Neural cell (in vitro differentiated cells): ENCODE data around the gene DNAH10. TPM values are rescaled to one million over a fixed set of nuclear protein-coding genes. Genes with fewer than 3 reads are reported as not detected.

Experiments
- H2AFZ ChIP-seq: fragments of 200-600, 300-800 bp; sonication (generic), shearing (Covaris generic); 2 replicates; pipeline ENCODE4 v1.6.0; 2014; ENCODE audit warnings: low read depth, mild to moderate bottlenecking, antibody characterized with exemption, low read length, moderate library complexity
- H3F3A ChIP-seq: fragments of 200-600 bp; shearing (Covaris generic); 2 replicates; pipeline ENCODE4 v1.6.1; 2016; ENCODE audit warnings: mild to moderate bottlenecking, moderate library complexity, mixed read lengths, antibody characterized with exemption, low read length; ENCODE audit not compliant: insufficient read depth, poor library complexity, severe bottlenecking
- H3K27ac ChIP-seq: fragments of 200-600, 300-800 bp; sonication (generic), shearing (Covaris generic); 2 replicates; pipeline ENCODE4 v1.5.1; 2014; ENCODE audit warnings: mild to moderate bottlenecking, low read length, moderate library complexity
- H3K27me3 ChIP-seq: fragments of 300-800, 200-600 bp; sonication (generic), shearing (Covaris generic); 2 replicates; pipeline ENCODE4 v1.6.0; 2014; ENCODE audit warnings: mild to moderate bottlenecking, low read depth, low read length, moderate library complexity; ENCODE audit not compliant: insufficient read depth
- H3K36me3 ChIP-seq: fragments of 300-800, 200-600 bp; sonication (generic), shearing (Covaris generic); 2 replicates; pipeline ENCODE4 v1.5.1; 2014; ENCODE audit warnings: mild to moderate bottlenecking, antibody characterized with exemption, low read length, moderate library complexity; ENCODE audit not compliant: insufficient read depth
- H3K4me2 ChIP-seq: fragments of 300-800, 200-600 bp; sonication (generic), shearing (Covaris generic); 2 replicates; pipeline ENCODE4 v1.6.0; 2014; ENCODE audit warnings: mild to moderate bottlenecking, low read length
- H3K4me3 ChIP-seq: fragments of 300-800, 200-600 bp; sonication (generic), shearing (Covaris generic); 2 replicates; pipeline ENCODE4 v1.5.1; 2014; ENCODE audit warnings: mild to moderate bottlenecking, low read length, moderate library complexity
- H3K79me2 ChIP-seq: fragments of 200-600 bp; shearing (Covaris generic); replicated peaks from 2 replicates; pipeline ENCODE4 v1.6.0; 2014; ENCODE audit warnings: mild to moderate bottlenecking, low read length, moderate library complexity; ENCODE audit not compliant: insufficient read depth
- H3K9ac ChIP-seq: fragments of 300-800, 200-600 bp; sonication (generic), shearing (Covaris generic); 2 replicates; pipeline ENCODE4 v1.6.1; 2016; ENCODE audit warnings: mild to moderate bottlenecking, low read length, mixed read lengths
- H3K9me2 ChIP-seq: fragments of 200-600 bp; shearing (Covaris generic); 2 replicates; pipeline ENCODE4 v1.6.1; 2016; ENCODE audit warnings: mild to moderate bottlenecking, low read length, mixed read lengths; ENCODE audit not compliant: insufficient read depth
- H3K9me3 ChIP-seq: fragments of 200-600, 300-800 bp; sonication (generic), shearing (Covaris generic); 2 replicates; pipeline ENCODE4 v1.6.1; 2016; ENCODE audit warnings: mild to moderate bottlenecking, mixed run types, low read length, moderate library complexity, mixed read lengths
- H4K20me1 ChIP-seq: fragments of 200-600 bp; shearing (Covaris generic); 2 replicates; pipeline ENCODE4 v1.6.1; 2016; ENCODE audit warnings: mild to moderate bottlenecking, mixed run types; ENCODE audit not compliant: insufficient read depth
- CTCF ChIP-seq: fragments of 450-650 bp; IDR thresholded peaks from 2 replicates; pipeline ENCODE4 v1.5.1; 2014; ENCODE audit warnings: antibody characterized with exemption, mild to moderate bottlenecking, moderate library complexity; ENCODE audit not compliant: poor library complexity, severe bottlenecking
- EP300 ChIP-seq: fragments of 450-650 bp; conservative IDR thresholded peaks from 2 replicates; pipeline ENCODE4 v1.6.1; 2014; ENCODE audit warnings: antibody characterized with exemption, mild to moderate bottlenecking, moderate library complexity; ENCODE audit not compliant: poor library complexity, severe bottlenecking
- EZH2 ChIP-seq: fragments of 200-600, 300-800 bp; shearing (Covaris generic), sonication (generic); IDR thresholded peaks from 2 replicates; pipeline ENCODE4 v1.6.1; 2014; ENCODE audit warnings: antibody characterized with exemption, low read length, borderline replicate concordance, mild to moderate bottlenecking; ENCODE audit not compliant: insufficient read depth, poor library complexity, severe bottlenecking
- MXI1 ChIP-seq: fragments of 450-650 bp; conservative IDR thresholded peaks from 2 replicates; pipeline ENCODE4 v1.6.1; 2014; ENCODE audit warnings: antibody characterized with exemption, mild to moderate bottlenecking; ENCODE audit not compliant: poor library complexity, severe bottlenecking
- POLR2AphosphoS5 ChIP-seq: IDR thresholded peaks from 2 replicates; pipeline ENCODE4 v1.6.1; 2012
- RAD21 ChIP-seq: fragments of 450-650 bp; conservative IDR thresholded peaks from 2 replicates; pipeline ENCODE4 v1.6.1; 2014; ENCODE audit warnings: antibody characterized with exemption, mild to moderate bottlenecking, moderate library complexity
- REST ChIP-seq: IDR thresholded peaks from 2 replicates; pipeline ENCODE4 v1.6.1; 2012; ENCODE audit warnings: borderline replicate concordance
- SMC3 ChIP-seq: fragments of 450-650 bp; conservative IDR thresholded peaks from 2 replicates; pipeline ENCODE4 v1.6.1; 2014; ENCODE audit warnings: antibody characterized with exemption, mild to moderate bottlenecking, moderate library complexity; ENCODE audit not compliant: poor library complexity
- TAF1 ChIP-seq: IDR thresholded peaks from 2 replicates; pipeline ENCODE4 v1.6.1; 2012; ENCODE audit warnings: low read depth
- polyA plus RNA-seq: library from polyadenylated mRNA; depleted of rRNA; stranded (reverse); fragments of >200 nt; gene quantifications from 2 replicates; pipeline ENCODE4 v1.2.3, GENCODE V29; 2014

DNAH10 gene
- polyA plus RNA-seq, 1 donor from 2014 or later: 1.9 TPM

- Histone ChIP-seq H3K79me2 (peaks cover 3% of the 10 kb centered on the region), H3K36me3 (no peaks in the 10 kb centered on the region), H3K4me3 (peak overlapping the region; percentile 51), H3K4me2 (no peak overlapping the region), H3K9ac (no peak overlapping the region), H3F3A (no peaks in the 10 kb centered on the region), H2AFZ (no peak overlapping the region), H4K20me1 (no peaks in the 10 kb centered on the region), H3K9me3 (no peaks in the 10 kb centered on the region), H3K9me2 (no peaks in the 10 kb centered on the region), H3K27ac (no peak overlapping the region), H3K27me3 (peaks cover 21% of the 10 kb centered on the region)
- TF ChIP-seq EP300: no peak
- TF ChIP-seq TAF1: no peak
Observed at GRCh38 chr12:123762715-123763052, 583 bp downstream of the DNAH10 start.

- Histone ChIP-seq H3K36me3 (no peaks in the 10 kb centered on the region), H3K27ac (no peak overlapping the region), H3K9me2 (no peaks in the 10 kb centered on the region), H3K4me3 (no peak overlapping the region), H3K4me2 (no peak overlapping the region), H2AFZ (no peak overlapping the region), H3F3A (no peaks in the 10 kb centered on the region), H3K27me3 (peaks cover 21% of the 10 kb centered on the region), H3K79me2 (peaks cover 3% of the 10 kb centered on the region), H4K20me1 (no peaks in the 10 kb centered on the region), H3K9ac (no peak overlapping the region), H3K9me3 (no peaks in the 10 kb centered on the region)
- TF ChIP-seq REST (no peak), EP300 (no peak), SMC3 (no peak), CTCF (no peak), RAD21 (no peak), POLR2AphosphoS5 (no peak), EZH2 (no peak), MXI1 (no peak), TAF1 (no peak)
Observed at GRCh38 chr12:123763093-123763492, 992 bp downstream of the DNAH10 start.

GRCh38 chr12:123764109-123764508, 2.0 kb downstream of the DNAH10 start:
- Histone ChIP-seq H3K9me3 (no peaks in the 10 kb centered on the region), H3K36me3 (no peaks in the 10 kb centered on the region), H3F3A (no peaks in the 10 kb centered on the region), H3K4me3 (no peak overlapping the region), H4K20me1 (no peaks in the 10 kb centered on the region), H2AFZ (no peak overlapping the region), H3K9ac (no peak overlapping the region), H3K79me2 (peaks cover 3% of the 10 kb centered on the region), H3K4me2 (no peak overlapping the region), H3K27ac (no peak overlapping the region), H3K9me2 (no peaks in the 10 kb centered on the region), H3K27me3 (peaks cover 21% of the 10 kb centered on the region)
- TF ChIP-seq MXI1: no peak
- no peak for TF ChIP-seq TAF1
- no peak for TF ChIP-seq RAD21
- no peak for TF ChIP-seq SMC3
- no peak for TF ChIP-seq EZH2
- TF ChIP-seq REST: no peak
- TF ChIP-seq CTCF: no peak
- TF ChIP-seq POLR2AphosphoS5: no peak
- no peak for TF ChIP-seq EP300
